Measurements from ENCODE around the gene AKR1B15. TPM values are rescaled to one million over a fixed set of nuclear protein-coding genes. Genes with fewer than 3 reads are reported as not detected.
"Not testable (repeated sequence)": the region's sequence is repeated elsewhere in the genome, so short reads cannot be mapped to it uniquely, and the experiment has no call there.

AKR1B15 gene
- polyA plus RNA-seq, 3 donors = not detected

GRCh38 chr7:134522601-134523000 is 26.3 kb upstream of the AKR1B15 start:
- Histone ChIP-seq H2AFZ (ENCODE audit: insufficient read depth, low read depth, low read length, poor library complexity, severe bottlenecking) (no peak overlapping the region), H3K79me2 (ENCODE audit: insufficient read depth, low read length) (no peaks in the 10 kb centered on the region), H4K20me1 (ENCODE audit: insufficient read depth, low read length) (no peaks in the 10 kb centered on the region), H3K27ac (ENCODE audit: low read depth in 1 of 2, low read length in 2 of 2) (peak overlapping the region in 1 of 2 donors; percentile 74), H3K4me3 (replicated peaks in 1 of 3; ENCODE audit: low read depth in 2 of 3, low read length in 3 of 3) (peak overlapping the region in 1 of 3 experiments; percentile 30), H3K4me2 (replicated peaks; ENCODE audit: extremely low read depth, low read length, poor library complexity, severe bottlenecking) (peak overlapping the region; percentile 30), H3K27me3 (ENCODE audit: control insufficient read depth in 2 of 2, insufficient read depth in 2 of 2, low read length in 2 of 2) (no peaks in the 10 kb centered on the region), H3K9ac (ENCODE audit: insufficient read depth, low read length, poor library complexity, severe bottlenecking) (no peak overlapping the region), H3K36me3 (replicated peaks in 1 of 2; ENCODE audit: control insufficient read depth in 1 of 2, insufficient read depth in 2 of 2, low read length in 2 of 2) (no peaks in the 10 kb centered on the region), H3K9me3 (replicated peaks in 1 of 2; ENCODE audit: control insufficient read depth in 1 of 2, insufficient read depth in 1 of 2, low read length in 2 of 2) (no peaks in the 10 kb centered on the region), H3K4me1 (ENCODE audit: control insufficient read depth in 1 of 2, insufficient read depth in 2 of 2, low read length in 2 of 2) (peaks cover 11 to 25% of the 10 kb centered on the region in 2 donors)
- peak overlapping the region in 1 of 2 donors; percentile 55 for H3K4me3 Mint-ChIP-seq
- H3K27ac Mint-ChIP-seq = peak overlapping the region in 6 of 7 donors; percentile 55 to 89 (median 81)
- H3K4me1 Mint-ChIP-seq = peaks cover 28% of the 10 kb centered on the region
- no peaks in the 10 kb centered on the region for H3K9me3 Mint-ChIP-seq
- peaks cover 4 to 6% (median 4%) of the 10 kb centered on the region in 3 donors for H3K27me3 Mint-ChIP-seq (ENCODE audit: low read depth in 3 of 3)
- TF ChIP-seq, protein P1, sequence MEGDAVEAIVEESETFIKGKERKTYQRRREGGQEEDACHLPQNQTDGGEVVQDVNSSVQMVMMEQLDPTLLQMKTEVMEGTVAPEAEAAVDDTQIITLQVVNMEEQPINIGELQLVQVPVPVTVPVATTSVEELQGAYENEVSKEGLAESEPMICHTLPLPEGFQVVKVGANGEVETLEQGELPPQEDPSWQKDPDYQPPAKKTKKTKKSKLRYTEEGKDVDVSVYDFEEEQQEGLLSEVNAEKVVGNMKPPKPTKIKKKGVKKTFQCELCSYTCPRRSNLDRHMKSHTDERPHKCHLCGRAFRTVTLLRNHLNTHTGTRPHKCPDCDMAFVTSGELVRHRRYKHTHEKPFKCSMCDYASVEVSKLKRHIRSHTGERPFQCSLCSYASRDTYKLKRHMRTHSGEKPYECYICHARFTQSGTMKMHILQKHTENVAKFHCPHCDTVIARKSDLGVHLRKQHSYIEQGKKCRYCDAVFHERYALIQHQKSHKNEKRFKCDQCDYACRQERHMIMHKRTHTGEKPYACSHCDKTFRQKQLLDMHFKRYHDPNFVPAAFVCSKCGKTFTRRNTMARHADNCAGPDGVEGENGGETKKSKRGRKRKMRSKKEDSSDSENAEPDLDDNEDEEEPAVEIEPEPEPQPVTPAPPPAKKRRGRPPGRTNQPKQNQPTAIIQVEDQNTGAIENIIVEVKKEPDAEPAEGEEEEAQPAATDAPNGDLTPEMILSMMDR (IDR thresholded peaks at IDR 0.05) = no peak
- intact Hi-C loops (cut with micrococcal nuclease) = no loop called here
- WGBS (ENCODE audit: insufficient coverage) = 25% methylated on average over 2 of the region's 5 CpGs
- peak in 1 of 3 donors; percentile 12 for DNase-seq
- no peaks in the 10 kb centered on the region for H3K36me3 Mint-ChIP-seq

DNA sequence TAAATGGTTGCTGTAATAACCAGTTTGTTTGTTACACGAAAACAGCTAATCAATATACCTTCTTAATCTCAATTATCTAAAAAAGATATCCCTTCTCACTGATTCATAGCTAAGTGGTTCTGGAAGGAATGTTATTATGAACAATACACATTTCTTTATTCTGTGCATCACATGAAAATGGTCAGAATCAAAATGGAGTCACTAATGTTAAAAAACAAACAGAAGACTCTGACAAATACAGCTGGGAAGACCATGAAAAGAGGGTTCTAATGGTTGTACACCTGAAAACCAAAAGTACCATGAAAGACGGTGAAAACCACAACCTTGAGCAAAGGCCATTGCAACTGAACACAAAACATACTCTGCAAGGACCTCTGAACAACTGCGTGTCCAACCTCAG is 23.5 kb upstream of the AKR1B15 start:
- H3K4me3 Mint-ChIP-seq; H3K9ac ChIP-seq (ENCODE audit: insufficient read depth, low read length, poor library complexity, severe bottlenecking); H3K36me3 ChIP-seq (replicated peaks in 1 of 2; ENCODE audit: control insufficient read depth in 1 of 2, insufficient read depth in 2 of 2, low read length in 2 of 2); H3K4me2 ChIP-seq (replicated peaks; ENCODE audit: extremely low read depth, low read length, poor library complexity, severe bottlenecking); intact Hi-C loops (cut with micrococcal nuclease); H3K27ac ChIP-seq (ENCODE audit: low read depth in 1 of 2, low read length in 2 of 2); H3K9me3 ChIP-seq (replicated peaks in 1 of 2; ENCODE audit: control insufficient read depth in 1 of 2, insufficient read depth in 1 of 2, low read length in 2 of 2); H3K27ac Mint-ChIP-seq; H2AFZ ChIP-seq (ENCODE audit: insufficient read depth, low read depth, low read length, poor library complexity, severe bottlenecking); H3K79me2 ChIP-seq (ENCODE audit: insufficient read depth, low read length); H3K27me3 ChIP-seq (ENCODE audit: control insufficient read depth in 2 of 2, insufficient read depth in 2 of 2, low read length in 2 of 2); H3K4me3 ChIP-seq (replicated peaks in 1 of 3; ENCODE audit: low read depth in 2 of 3, low read length in 3 of 3); H3K9me3 Mint-ChIP-seq; H3K36me3 Mint-ChIP-seq; DNase-seq; H3K27me3 Mint-ChIP-seq (ENCODE audit: low read depth in 3 of 3); H4K20me1 ChIP-seq (ENCODE audit: insufficient read depth, low read length): not testable (repeated sequence)
- peaks cover 8 to 16% of the 10 kb centered on the region in 2 donors for H3K4me1 ChIP-seq (ENCODE audit: control insufficient read depth in 1 of 2, insufficient read depth in 2 of 2, low read length in 2 of 2)
- peaks cover 20% of the 10 kb centered on the region for H3K4me1 Mint-ChIP-seq
- 100% methylated on average over 2 of the region's 3 CpGs for WGBS (ENCODE audit: insufficient coverage)

DNA sequence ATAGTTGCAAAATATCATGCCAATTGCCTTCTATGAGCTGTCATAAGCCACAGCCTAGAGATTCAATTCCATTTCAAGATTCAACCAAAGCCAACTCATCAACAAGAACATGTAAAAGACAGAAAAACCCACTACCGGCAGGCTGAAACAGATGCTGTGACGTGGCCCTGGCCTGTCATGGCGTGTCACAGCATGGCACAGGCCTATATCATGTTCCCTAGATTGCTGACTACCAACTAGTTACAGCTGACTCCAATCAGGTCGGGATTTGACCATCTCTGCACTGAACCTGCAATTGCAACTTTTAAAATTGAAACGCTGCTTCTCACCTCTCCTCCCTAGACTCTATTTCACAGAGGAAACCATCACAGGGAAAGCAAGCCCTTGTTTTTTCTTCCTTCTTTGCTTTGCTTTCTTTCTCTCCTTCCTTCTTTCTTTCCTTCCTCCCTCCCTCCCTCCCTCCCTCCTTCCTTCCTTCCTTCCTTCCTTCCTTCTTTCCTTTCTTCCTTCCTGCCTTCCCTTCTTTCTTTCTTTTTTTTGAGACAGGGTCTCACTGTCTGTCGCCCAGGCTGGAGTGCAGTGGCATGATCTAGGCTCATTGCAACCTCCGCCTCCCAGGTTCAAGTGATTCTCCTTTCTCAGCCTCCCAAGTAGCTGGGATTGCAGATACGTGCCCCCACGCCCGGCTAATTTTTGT is 22.2 kb upstream of the AKR1B15 start:
- H3K9me3 ChIP-seq (replicated peaks in 1 of 2; ENCODE audit: control insufficient read depth in 1 of 2, insufficient read depth in 1 of 2, low read length in 2 of 2); H3K36me3 Mint-ChIP-seq; H3K9ac ChIP-seq (ENCODE audit: insufficient read depth, low read length, poor library complexity, severe bottlenecking); H3K27ac Mint-ChIP-seq; H3K27ac ChIP-seq (ENCODE audit: low read depth in 1 of 2, low read length in 2 of 2); intact Hi-C loops (cut with micrococcal nuclease); H3K27me3 ChIP-seq (ENCODE audit: control insufficient read depth in 2 of 2, insufficient read depth in 2 of 2, low read length in 2 of 2); DNase-seq; H2AFZ ChIP-seq (ENCODE audit: insufficient read depth, low read depth, low read length, poor library complexity, severe bottlenecking); H3K27me3 Mint-ChIP-seq (ENCODE audit: low read depth in 3 of 3); H3K4me2 ChIP-seq (replicated peaks; ENCODE audit: extremely low read depth, low read length, poor library complexity, severe bottlenecking); H3K36me3 ChIP-seq (replicated peaks in 1 of 2; ENCODE audit: control insufficient read depth in 1 of 2, insufficient read depth in 2 of 2, low read length in 2 of 2); H3K79me2 ChIP-seq (ENCODE audit: insufficient read depth, low read length); H4K20me1 ChIP-seq (ENCODE audit: insufficient read depth, low read length); H3K9me3 Mint-ChIP-seq; H3K4me3 ChIP-seq (replicated peaks in 1 of 3; ENCODE audit: low read depth in 2 of 3, low read length in 3 of 3): not testable (repeated sequence)
- peaks cover 19% of the 10 kb centered on the region for H3K4me1 Mint-ChIP-seq
- 100% methylated on average over 4 of the region's 10 CpGs for WGBS (ENCODE audit: insufficient coverage)
- peaks cover 8 to 15% of the 10 kb centered on the region in 2 donors for H3K4me1 ChIP-seq (ENCODE audit: control insufficient read depth in 1 of 2, insufficient read depth in 2 of 2, low read length in 2 of 2)
- H3K4me3 Mint-ChIP-seq = peak overlapping the region in 1 of 2 donors; percentile 71

All from CD14-positive monocyte (primary cell).